Subcutaneous abdominal adipose tissue (tissue), 5 donors: ENCODE data around the gene ADARB2.

Experiments
- H3K27ac ChIP-seq: one replicate; pipeline ENCODE4 v1.7.0; 2013; ENCODE audit warnings: low read depth, mild to moderate bottlenecking, inconsistent platforms, low read length, moderate library complexity
- H3K27me3 ChIP-seq, 5 donors: one replicate each; pipeline ENCODE4 v1.7.0; 2013; ENCODE audit warnings: low read length in 5 of 5, inconsistent platforms in 1 of 5; ENCODE audit not compliant: control insufficient read depth in 5 of 5, insufficient read depth in 4 of 5
- H3K36me3 ChIP-seq, 5 donors: one replicate each; pipeline ENCODE4 v1.7.0; 2013; ENCODE audit warnings: low read length in 5 of 5; ENCODE audit not compliant: control insufficient read depth in 5 of 5, insufficient read depth in 5 of 5
- H3K4me1 ChIP-seq, 5 donors: one replicate each; pipeline ENCODE4 v1.7.0; 2013; ENCODE audit warnings: low read length in 5 of 5, mild to moderate bottlenecking in 3 of 5, moderate library complexity in 1 of 5; ENCODE audit not compliant: control insufficient read depth in 5 of 5, insufficient read depth in 5 of 5
- H3K4me3 ChIP-seq, 5 donors: one replicate each; pipeline ENCODE4 v1.7.0; 2013; ENCODE audit warnings: low read length in 5 of 5, low read depth in 1 of 5
- H3K9ac ChIP-seq, 5 donors: one replicate each; pipeline ENCODE4 v1.7.0; 2013; ENCODE audit warnings: low read length in 5 of 5, mild to moderate bottlenecking in 4 of 5, moderate library complexity in 3 of 5
- H3K9me3 ChIP-seq, 5 donors: one replicate each; pipeline ENCODE4 v1.7.0; 2013; ENCODE audit warnings: low read length in 5 of 5; ENCODE audit not compliant: control insufficient read depth in 5 of 5
- donor health status: healthy.
- donor health status: healthy.
- donor health status: healthy.
- donor health status: healthy.
- donor health status: healthy.

ADARB2 gene

GRCh38 chr10:1292611-1293031, 444.7 kb downstream of the ADARB2 start:
- H3K27ac ChIP-seq: no peak overlapping the region
- peaks cover 2 to 8% (median 6%) of the 10 kb centered on the region in 5 donors for H3K4me1 ChIP-seq
- peaks cover 4 to 23% (median 8%) of the 10 kb centered on the region in 5 donors for H3K27me3 ChIP-seq
- no peak overlapping the region for H3K4me3 ChIP-seq
- peaks cover 0 to 4% (median 0%) of the 10 kb centered on the region in 5 donors for H3K9me3 ChIP-seq
- H3K36me3 ChIP-seq: no peaks in the 10 kb centered on the region
- H3K9ac ChIP-seq: no peak overlapping the region

- no peak overlapping the region for H3K4me3 ChIP-seq
- peaks cover 0 to 4% (median 0%) of the 10 kb centered on the region in 5 donors for H3K9me3 ChIP-seq
- H3K9ac ChIP-seq: no peak overlapping the region
- H3K36me3 ChIP-seq: no peaks in the 10 kb centered on the region
- H3K27me3 ChIP-seq: peaks cover 3 to 20% (median 6%) of the 10 kb centered on the region in 5 donors
- peaks cover 2 to 11% (median 8%) of the 10 kb centered on the region in 5 donors for H3K4me1 ChIP-seq
- no peak overlapping the region for H3K27ac ChIP-seq
Measured at GRCh38 chr10:1291178-1292090, 445.9 kb downstream of the ADARB2 start.

- Histone ChIP-seq H3K9ac (no peak overlapping the region), H3K4me1 (peaks cover 2 to 11% (median 8%) of the 10 kb centered on the region in 5 donors), H3K4me3 (no peak overlapping the region), H3K27ac (no peak overlapping the region), H3K36me3 (no peaks in the 10 kb centered on the region), H3K27me3 (peaks cover 3 to 18% (median 6%) of the 10 kb centered on the region in 5 donors), H3K9me3 (no peaks in the 10 kb centered on the region)
Measured at GRCh38 chr10:1290071-1290471, 447.3 kb downstream of the ADARB2 start.

- Histone ChIP-seq H3K27me3 (peaks cover 3 to 15% (median 6%) of the 10 kb centered on the region in 5 donors), H3K9me3 (no peaks in the 10 kb centered on the region), H3K4me3 (no peak overlapping the region), H3K36me3 (no peaks in the 10 kb centered on the region), H3K9ac (no peak overlapping the region), H3K4me1 (peaks cover 2 to 11% (median 8%) of the 10 kb centered on the region in 5 donors), H3K27ac (no peak overlapping the region)
Measured at GRCh38 chr10:1289591-1289990, 447.7 kb downstream of the ADARB2 start.

GRCh38 chr10:1287971-1288401, 449.3 kb downstream of the ADARB2 start:
- H3K4me3 ChIP-seq: peak overlapping the region in 2 of 5 donors; percentile 1 to 5

GRCh38 chr10:1287487-1287886, 449.8 kb downstream of the ADARB2 start:
- H3K9ac ChIP-seq: no peak overlapping the region
- H3K36me3 ChIP-seq: no peaks in the 10 kb centered on the region
- peaks cover 2 to 11% (median 8%) of the 10 kb centered on the region in 5 donors for H3K4me1 ChIP-seq
- H3K4me3 ChIP-seq: no peak overlapping the region
- H3K9me3 ChIP-seq: no peaks in the 10 kb centered on the region
- peaks cover 3 to 11% (median 4%) of the 10 kb centered on the region in 5 donors for H3K27me3 ChIP-seq
- no peak overlapping the region for H3K27ac ChIP-seq

More at GRCh38 chr10:1287971-1288401, 449.3 kb downstream of the ADARB2 start:
- Histone ChIP-seq H3K36me3 (no peaks in the 10 kb centered on the region), H3K9ac (no peak overlapping the region), H3K27ac (no peak overlapping the region), H3K9me3 (no peaks in the 10 kb centered on the region), H3K4me1 (peaks cover 2 to 11% (median 8%) of the 10 kb centered on the region in 5 donors), H3K27me3 (peaks cover 3 to 12% (median 4%) of the 10 kb centered on the region in 5 donors)

GRCh38 chr10:1284076-1284475, 453.2 kb downstream of the ADARB2 start:
- Histone ChIP-seq H3K27me3 (peaks cover 0 to 4% (median 4%) of the 10 kb centered on the region in 5 donors), H3K9ac (no peak overlapping the region), H3K4me3 (no peak overlapping the region), H3K36me3 (no peaks in the 10 kb centered on the region), H3K9me3 (no peaks in the 10 kb centered on the region), H3K4me1 (peaks cover 2 to 11% (median 8%) of the 10 kb centered on the region in 5 donors), H3K27ac (no peak overlapping the region)

DNA sequence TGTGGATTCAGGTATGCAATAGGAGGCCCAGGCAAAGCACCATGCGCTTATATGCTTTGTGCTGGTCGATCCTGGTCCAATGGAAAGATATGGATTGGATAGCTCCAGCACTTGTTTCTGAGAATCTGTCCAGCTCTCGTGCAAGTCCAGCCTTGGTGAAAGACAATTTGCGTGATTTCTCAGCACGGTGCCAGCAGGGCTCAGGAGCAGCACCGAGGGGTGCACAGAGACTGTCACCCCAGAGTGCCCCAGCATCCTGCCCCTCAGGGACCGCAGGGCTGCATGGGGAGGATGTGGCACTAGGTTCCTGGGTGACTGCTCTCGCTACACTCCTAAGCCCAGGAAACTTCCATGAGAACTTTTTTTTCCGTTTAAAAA, 455.9 kb downstream of the ADARB2 start:
- no peak overlapping the region for H3K4me3 ChIP-seq
- H3K4me1 ChIP-seq: no peaks in the 10 kb centered on the region
- H3K36me3 ChIP-seq: no peaks in the 10 kb centered on the region
- H3K9ac ChIP-seq: no peak overlapping the region
- no peaks in the 10 kb centered on the region for H3K9me3 ChIP-seq
- H3K27me3 ChIP-seq: peaks cover 0 to 4% (median 4%) of the 10 kb centered on the region in 5 donors
- no peak overlapping the region for H3K27ac ChIP-seq

DNA sequence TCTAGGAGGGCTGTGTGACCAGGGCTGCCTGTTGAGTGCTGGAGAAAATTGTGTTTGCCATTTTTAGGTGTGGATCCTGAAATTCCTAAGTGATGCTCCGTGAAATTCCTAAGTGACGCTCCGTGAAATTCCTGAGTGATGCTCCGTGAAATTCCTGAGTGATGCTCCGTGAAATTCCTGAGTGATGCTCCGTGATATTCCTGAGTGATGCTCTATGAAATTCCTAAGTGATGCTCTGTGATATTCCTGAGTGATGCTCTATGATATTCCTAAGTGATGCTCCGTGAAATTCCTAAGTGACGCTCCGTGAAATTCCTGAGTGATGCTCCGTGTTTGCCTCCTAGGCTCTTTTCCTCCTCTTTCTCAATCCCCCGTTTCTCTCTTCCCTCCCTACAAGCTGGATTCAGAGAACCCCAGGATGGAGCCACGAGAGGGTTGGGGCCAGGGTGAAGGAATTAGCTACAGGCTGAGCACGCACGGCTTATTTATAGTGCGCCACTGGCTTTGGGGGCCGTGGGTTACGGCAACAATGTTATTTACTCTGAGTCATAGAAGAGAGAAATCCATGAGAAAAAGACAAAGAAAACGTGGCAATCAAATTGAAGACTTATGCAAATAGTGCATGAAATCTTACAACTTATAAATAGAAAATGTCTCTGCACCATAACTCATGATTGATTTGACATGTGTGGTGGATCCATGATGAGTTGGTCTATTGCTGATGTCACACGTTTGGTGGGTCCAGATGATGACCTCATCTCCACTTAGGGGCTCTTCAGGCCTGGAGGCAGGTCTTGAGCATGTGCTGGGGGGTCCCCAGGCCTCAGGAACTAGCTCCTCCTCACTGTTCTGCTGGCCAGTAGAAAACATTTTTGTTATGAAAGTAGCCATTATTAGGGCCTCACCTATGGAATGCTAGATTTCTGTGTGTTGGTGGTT, 456.6 kb downstream of the ADARB2 start:
- Histone ChIP-seq H3K27me3 (peaks cover 0 to 4% (median 4%) of the 10 kb centered on the region in 5 donors), H3K9ac (no peak overlapping the region), H3K4me3 (no peak overlapping the region), H3K36me3 (no peaks in the 10 kb centered on the region), H3K27ac (no peak overlapping the region), H3K9me3 (no peaks in the 10 kb centered on the region), H3K4me1 (no peaks in the 10 kb centered on the region)
